Lower leg skin (tissue), 4 donors: Measurements from ENCODE around the gene FANCC. TPM values are rescaled to one million over a fixed set of nuclear protein-coding genes. Genes with fewer than 3 reads are reported as not detected.

ENCODE experiments used
- DNase-seq, 2 donors: peaks; one replicate each; pipeline ENCODE4 v3.0.0-alpha.2; 2019; ENCODE audit warnings: low spot score in 2 of 2
- H3K4me3 ChIP-seq: fragments of 200-600 bp; sonication (generic); 2 replicates; pipeline ENCODE4 v1.5.1; 2017; ENCODE audit warnings: mild to moderate bottlenecking, low read depth; ENCODE audit not compliant: poor library complexity, severe bottlenecking
- CTCF ChIP-seq, 3 donors: fragments of 450-650 bp; IDR thresholded peaks; one replicate each; pipeline ENCODE4 v1.5.1; 2016; ENCODE audit warnings: antibody characterized with exemption in 3 of 3, mild to moderate bottlenecking in 3 of 3, moderate library complexity in 2 of 3
- POLR2A ChIP-seq, 2 donors: fragments of 450-650 bp; IDR thresholded peaks; one replicate each; pipeline ENCODE4 v1.6.1; 2016 to 2017; ENCODE audit warnings: antibody characterized with exemption in 2 of 2, mild to moderate bottlenecking in 1 of 2, moderate library complexity in 1 of 2
- WGBS, 2 donors: methylation state at CpG; one replicate each; pipeline ENCODE4 v1.1.5; 2018; 5-methylcytosine and 5-hydroxymethylcytosine counted together
- intact Hi-C: fragments of 100-400 bp; cut with DNase I; formaldehyde crosslinking; loops from one replicate; pipeline ENCODE4 v1.15.0; 2023; ENCODE audit warnings: low total_unique reads
- total RNA-seq, 4 donors: library from RNA; depleted of rRNA; stranded (reverse); fragments of >200 nt; gene quantifications; one replicate each; pipeline ENCODE4 v1.1.0, GENCODE V29; 2016

Gene FANCC
- total RNA-seq, 4 donors from 2014 or later = 6.7 to 10.2 (median 8.1) TPM

GRCh38 chr9:95125652-95126051 is 191.9 kb downstream of the FANCC start:
- 74 to 77% methylated on average over 3 of the region's 3 CpGs for WGBS, 2 donors
- H3K4me3 ChIP-seq = no peak overlapping the region
- TF ChIP-seq POLR2A (IDR thresholded peaks at IDR 0.05) (no peak), CTCF (IDR thresholded peaks at IDR 0.05) (no peak)
- DNase-seq = no peak
- intact Hi-C loops = loop anchor here (2.0 to 5.0 kb wide), 2 partner anchors 343 to 443 kb away; no protein-coding TSS in a partner anchor

- TF ChIP-seq CTCF (IDR thresholded peaks at IDR 0.05) = no peak
- intact Hi-C loops = loop anchor here (5.0 kb wide), 1 partner anchor 442 kb away; no protein-coding TSS in a partner anchor
- H3K4me3 ChIP-seq = no peak overlapping the region
- WGBS, 2 donors = 51% methylated on average over 9 of the region's 9 CpGs
- no peak for DNase-seq
Observed at GRCh38 chr9:95124582-95125367, 192.7 kb downstream of the FANCC start.

- intact Hi-C loops = loop anchor here (2.0 kb wide), 1 partner anchor 334 kb away; no protein-coding TSS in a partner anchor
- DNase-seq = peak in 1 of 2 donors; percentile 74
- no peak for TF ChIP-seq POLR2A (IDR thresholded peaks at IDR 0.05)
- no peak for TF ChIP-seq CTCF (IDR thresholded peaks at IDR 0.05)
- no peak overlapping the region for H3K4me3 ChIP-seq
Observed at GRCh38 chr9:95120781-95121370, 196.6 kb downstream of the FANCC start.

- 82 to 86% methylated on average over 4 of the region's 4 CpGs for WGBS, 2 donors
- H3K4me3 ChIP-seq = no peak overlapping the region
- no peak for TF ChIP-seq POLR2A (IDR thresholded peaks at IDR 0.05)
- DNase-seq = peak in 1 of 2 donors; percentile 43
- intact Hi-C loops = no loop called here
Observed at GRCh38 chr9:95118596-95118995, 198.9 kb downstream of the FANCC start.

GRCh38 chr9:95116808-95117204 is 200.7 kb downstream of the FANCC start:
- DNase-seq = peak in 1 of 2 donors; percentile 68
- intact Hi-C loops = no loop called here

More at GRCh38 chr9:95116808-95117204, 200.7 kb downstream of the FANCC start:
- H3K4me3 ChIP-seq = no peak overlapping the region
- 23% methylated on average over 1 of the region's 1 CpG for WGBS, 2 donors
- TF ChIP-seq CTCF (IDR thresholded peaks at IDR 0.05) (no peak), POLR2A (IDR thresholded peaks at IDR 0.05) (no peak)
